Erythroblast (primary cell): ENCODE measurements around the gene ANGPT4.

ENCODE experiments used
- GATA1 ChIP-seq: IDR thresholded peaks from 2 replicates; pipeline ENCODE4 v1.6.1; 2011; ENCODE audit warnings: low read depth, mild to moderate bottlenecking, control low read depth, low read length, moderate library complexity
- POLR2A ChIP-seq: IDR thresholded peaks from 2 replicates; pipeline ENCODE4 v1.6.1; 2011; ENCODE audit warnings: mild to moderate bottlenecking, low read length

DNA sequence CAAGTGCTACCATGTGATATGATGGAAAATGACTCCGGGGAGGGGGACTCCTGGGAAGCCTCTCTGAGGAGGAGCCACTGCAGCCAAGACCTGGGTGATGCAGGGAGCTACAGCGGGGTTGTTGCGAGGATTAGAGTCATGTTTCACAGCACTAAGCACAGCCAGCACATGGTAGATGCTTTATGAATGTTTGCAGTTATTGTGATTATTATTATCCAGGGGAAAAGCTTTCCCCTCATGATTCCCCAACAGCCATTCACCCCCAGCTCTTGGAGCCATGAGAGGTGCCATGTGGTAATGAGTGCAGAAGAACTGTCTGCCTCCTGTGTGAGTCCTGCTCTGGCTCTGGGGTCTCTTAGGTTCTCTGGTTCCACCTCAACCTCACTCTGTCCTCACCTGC, 46.1 kb upstream of the ANGPT4 start:
- TF ChIP-seq POLR2A (no peak), GATA1 (no peak)
